ENCODE data around the gene NR2C2. TPM values are rescaled to one million over a fixed set of nuclear protein-coding genes. Genes with fewer than 3 reads are reported as not detected.
A peak's percentile ranks its signal among the peaks of the same experiment; 100 is the strongest.

NR2C2 gene
- polyA plus RNA-seq, 1 donor (not counting 4 experiments of a cell fraction or from before 2014, with no cell fraction given) = 9.4 TPM

GRCh38 chr3:14925729-14926591 lies 21.4 kb upstream of the NR2C2 start:
- TF ChIP-seq EZH2 (IDR thresholded peaks at IDR 0.05; ENCODE audit: low read length) = no peak
- TF ChIP-seq CTCF (optimal IDR thresholded peaks at IDR 0.05 in 1 of 3, IDR thresholded peaks at IDR 0.05 in 1 of 3, conservative IDR thresholded peaks at IDR 0.05 in 1 of 3; ENCODE audit: extremely low read depth in 1 of 3, insufficient read depth in 2 of 3, low read length in 3 of 3) = peak; percentile 65 to 79 (median 71)
- FAIRE-seq (peak; percentile 78), DNase-seq (ENCODE audit: low read depth, low spot score) (peak; percentile 21)
- Histone ChIP-seq H3K9me1 (ENCODE audit: control insufficient read depth, extremely low read depth, insufficient read depth, low read length) (no peaks in the 10 kb centered on the region), H3K4me3 (ENCODE audit: control insufficient read depth in 2 of 3, extremely low read depth in 1 of 3, insufficient read depth in 2 of 3, low read depth in 1 of 3, low read length in 3 of 3) (no peak overlapping the region), H2AFZ (ENCODE audit: control insufficient read depth, low read length) (no peak overlapping the region), H3K9me3 (ENCODE audit: control insufficient read depth, low read depth, low read length) (no peaks in the 10 kb centered on the region), H3K36me3 (ENCODE audit: control insufficient read depth in 2 of 2, extremely low read depth in 1 of 2, insufficient read depth in 2 of 2, low read length in 2 of 2) (no peaks in the 10 kb centered on the region), H3K4me2 (ENCODE audit: control insufficient read depth, extremely low read depth, insufficient read depth, low read depth, low read length) (no peak overlapping the region), H3K27me3 (ENCODE audit: control insufficient read depth, extremely low read depth, insufficient read depth, low read length) (peaks cover 3% of the 10 kb centered on the region), H3K4me1 (ENCODE audit: control insufficient read depth, extremely low read depth, insufficient read depth, low read length) (peaks cover 2% of the 10 kb centered on the region), H4K20me1 (ENCODE audit: control insufficient read depth, extremely low read depth, insufficient read depth, low read length) (no peaks in the 10 kb centered on the region), H3K27ac (ENCODE audit: control insufficient read depth, insufficient read depth, low read length) (no peak overlapping the region), H3K9ac (ENCODE audit: control insufficient read depth, extremely low read depth, insufficient read depth, low read length) (no peak overlapping the region), H3K79me2 (ENCODE audit: control insufficient read depth, insufficient read depth, low read length) (no peaks in the 10 kb centered on the region)
- dilution Hi-C loops (cut with MboI; ENCODE audit: extremely low pct_ligation_motif_present, low sequenced_read_pairs) = no loop called here

GRCh38 chr3:14926592-14926991 lies 20.8 kb upstream of the NR2C2 start:
- Histone ChIP-seq H3K9me3 (ENCODE audit: control insufficient read depth, low read depth, low read length) (no peaks in the 10 kb centered on the region), H3K9me1 (ENCODE audit: control insufficient read depth, extremely low read depth, insufficient read depth, low read length) (no peaks in the 10 kb centered on the region), H4K20me1 (ENCODE audit: control insufficient read depth, extremely low read depth, insufficient read depth, low read length) (no peaks in the 10 kb centered on the region), H3K4me1 (ENCODE audit: control insufficient read depth, extremely low read depth, insufficient read depth, low read length) (no peaks in the 10 kb centered on the region), H3K36me3 (ENCODE audit: control insufficient read depth in 2 of 2, extremely low read depth in 1 of 2, insufficient read depth in 2 of 2, low read length in 2 of 2) (no peaks in the 10 kb centered on the region), H2AFZ (ENCODE audit: control insufficient read depth, low read length) (no peak overlapping the region), H3K9ac (ENCODE audit: control insufficient read depth, extremely low read depth, insufficient read depth, low read length) (no peak overlapping the region), H3K79me2 (ENCODE audit: control insufficient read depth, insufficient read depth, low read length) (no peaks in the 10 kb centered on the region), H3K27me3 (ENCODE audit: control insufficient read depth, extremely low read depth, insufficient read depth, low read length) (peaks cover 3% of the 10 kb centered on the region), H3K4me2 (ENCODE audit: control insufficient read depth, extremely low read depth, insufficient read depth, low read depth, low read length) (no peak overlapping the region), H3K4me3 (ENCODE audit: control insufficient read depth in 2 of 3, extremely low read depth in 1 of 3, insufficient read depth in 2 of 3, low read depth in 1 of 3, low read length in 3 of 3) (no peak overlapping the region), H3K27ac (ENCODE audit: control insufficient read depth, insufficient read depth, low read length) (no peak overlapping the region)
- FAIRE-seq = no peak
- DNase-seq (ENCODE audit: low read depth, low spot score) = no peak
- dilution Hi-C loops (cut with MboI; ENCODE audit: extremely low pct_ligation_motif_present, low sequenced_read_pairs) = no loop called here
- TF ChIP-seq EZH2 (IDR thresholded peaks at IDR 0.05; ENCODE audit: low read length) = no peak
- TF ChIP-seq CTCF (optimal IDR thresholded peaks at IDR 0.05 in 1 of 3, IDR thresholded peaks at IDR 0.05 in 1 of 3, conservative IDR thresholded peaks at IDR 0.05 in 1 of 3; ENCODE audit: extremely low read depth in 1 of 3, insufficient read depth in 2 of 3, low read length in 3 of 3) = no peak

Measured in keratinocyte (primary cell).